Stimulated activated CD8-positive, alpha-beta memory T cell treated with anti-CD3 and anti-CD28 coated beads, Interleukin-4, amount 100 ng/mL, for 1 hour (primary cell): ENCODE measurements around the gene NKRF.
A peak's percentile ranks its signal among the peaks of the same experiment; 100 is the strongest.
"Not testable (repeated sequence)": the region's sequence is repeated elsewhere in the genome, so short reads cannot be mapped to it uniquely, and the experiment has no call there.

Experiments used
- DNase-seq, 2 donors: peaks; one replicate each; pipeline ENCODE4 v3.0.0-alpha.2; 2020; ENCODE audit warnings: low read depth in 2 of 2, low spot score in 1 of 2

The NKRF gene

GRCh38 chrX:119606280-119607017, at the start of gene NKRF:
NKRF (minus strand) TSS chrX:119606424.
- peak; percentile 70 to 78 for DNase-seq

DNA sequence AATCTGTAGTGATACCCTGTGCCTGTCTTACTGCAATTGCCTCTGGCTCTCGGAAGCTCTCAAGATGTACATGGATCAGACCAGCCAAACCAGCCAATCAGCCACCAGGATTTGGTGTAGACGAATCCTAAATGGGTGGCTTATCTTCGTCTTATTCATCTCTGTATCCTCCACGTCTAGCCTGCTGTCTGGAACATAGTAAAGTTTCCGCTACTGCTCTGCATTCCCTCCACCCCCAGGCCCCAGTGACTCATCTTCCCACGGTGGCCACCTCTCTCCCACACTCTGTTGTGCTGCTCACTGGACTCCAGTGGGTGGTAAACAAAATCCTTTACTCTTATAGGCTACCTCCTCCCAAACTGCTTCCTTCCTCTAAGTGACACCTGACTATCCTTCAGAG, 48.9 kb upstream of the NKRF start:
- no peak for DNase-seq

GRCh38 chrX:119654112-119654531, 47.9 kb upstream of the NKRF start:
- DNase-seq: no peak

GRCh38 chrX:119648421-119648775, 42.2 kb upstream of the NKRF start:
- no peak for DNase-seq

DNA sequence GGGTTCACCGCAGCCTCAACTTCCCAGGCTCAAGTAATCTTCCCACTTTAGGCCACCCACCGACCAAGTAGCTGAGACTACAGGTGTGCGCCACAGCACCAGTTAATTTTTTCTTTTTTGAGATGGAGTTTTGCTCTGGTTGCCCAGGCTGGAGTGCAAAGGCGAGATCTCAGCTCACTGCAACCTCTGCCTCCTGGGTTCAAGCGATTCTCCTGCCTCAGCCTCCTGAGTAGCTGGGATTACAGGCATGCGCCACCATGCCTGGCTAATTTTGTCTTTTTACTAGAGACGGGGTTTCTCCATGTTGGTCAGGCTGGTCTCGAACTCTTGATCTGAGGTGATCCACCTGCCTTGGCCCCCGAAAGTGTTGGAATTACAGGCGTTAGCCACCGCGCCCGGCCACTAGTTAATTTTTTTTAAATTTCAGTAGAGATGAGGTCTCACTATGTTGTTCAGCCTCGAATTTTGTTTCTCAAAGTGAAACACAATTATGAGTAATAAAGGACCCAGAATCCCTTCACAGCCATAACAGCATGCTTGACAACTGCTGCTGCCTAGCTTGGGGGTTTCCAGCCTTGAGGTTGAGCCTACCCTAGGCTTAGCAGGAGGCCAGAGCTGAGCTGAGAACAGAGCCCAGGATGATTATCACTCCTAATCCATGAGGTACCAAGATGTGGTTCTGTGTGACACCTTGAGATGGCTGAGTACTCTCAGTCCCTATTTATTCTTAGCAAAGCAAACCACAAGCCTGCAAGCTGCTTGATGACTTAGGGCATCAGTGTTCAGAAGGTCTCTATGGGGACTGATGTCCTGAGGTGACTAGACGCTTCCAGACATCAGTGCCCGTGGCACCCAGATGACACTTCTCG, 41.6 kb upstream of the NKRF start:
- no peak for DNase-seq

- DNase-seq: no peak
Observed at GRCh38 chrX:119647089-119647488, 40.9 kb upstream of the NKRF start.

- DNase-seq: no peak
Observed at GRCh38 chrX:119646515-119646914, 40.3 kb upstream of the NKRF start.

GRCh38 chrX:119643696-119644095, 37.5 kb upstream of the NKRF start:
- DNase-seq: no peak

GRCh38 chrX:119640731-119641170, 34.5 kb upstream of the NKRF start:
- DNase-seq: no peak

GRCh38 chrX:119638725-119639471, 32.7 kb upstream of the NKRF start:
- no peak for DNase-seq

DNA sequence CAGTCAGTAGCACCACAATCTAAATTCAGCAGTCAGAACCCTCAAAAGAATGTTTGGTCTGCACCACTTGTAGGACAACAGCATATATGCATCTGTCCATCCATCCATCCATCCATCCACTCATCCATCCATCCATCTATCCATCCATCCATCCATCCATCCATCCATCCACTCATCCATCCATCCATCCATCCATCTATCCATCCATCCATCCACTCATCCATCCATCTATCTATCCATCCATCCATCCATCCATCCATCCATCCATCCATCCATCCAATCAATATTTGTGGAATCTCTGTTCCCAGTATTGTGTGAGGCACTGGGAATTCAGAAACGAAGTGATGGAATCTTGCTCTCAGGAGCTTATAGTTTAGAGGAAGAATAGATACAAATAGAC, 31.2 kb upstream of the NKRF start:
- DNase-seq: not testable (repeated sequence)

DNA sequence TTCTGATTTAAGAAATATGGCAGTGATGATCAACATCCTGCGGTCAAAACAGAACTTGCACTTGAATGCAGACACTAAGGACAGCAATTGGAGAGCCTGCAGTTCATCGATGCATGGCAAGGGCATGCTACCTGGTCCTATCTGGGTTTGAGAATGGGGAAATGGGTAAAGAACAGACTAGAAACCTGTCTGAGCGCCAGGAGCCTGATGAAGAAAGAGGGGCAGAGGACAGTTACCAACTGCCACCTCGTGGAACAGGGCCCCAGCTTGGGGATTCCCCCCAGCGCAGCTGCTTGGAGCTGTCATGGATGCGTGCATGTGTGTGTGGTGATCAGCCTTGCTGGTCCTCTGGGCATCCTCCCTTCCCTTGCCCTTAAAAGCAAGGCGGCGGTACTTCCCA, 30.2 kb upstream of the NKRF start:
- DNase-seq: no peak

DNA sequence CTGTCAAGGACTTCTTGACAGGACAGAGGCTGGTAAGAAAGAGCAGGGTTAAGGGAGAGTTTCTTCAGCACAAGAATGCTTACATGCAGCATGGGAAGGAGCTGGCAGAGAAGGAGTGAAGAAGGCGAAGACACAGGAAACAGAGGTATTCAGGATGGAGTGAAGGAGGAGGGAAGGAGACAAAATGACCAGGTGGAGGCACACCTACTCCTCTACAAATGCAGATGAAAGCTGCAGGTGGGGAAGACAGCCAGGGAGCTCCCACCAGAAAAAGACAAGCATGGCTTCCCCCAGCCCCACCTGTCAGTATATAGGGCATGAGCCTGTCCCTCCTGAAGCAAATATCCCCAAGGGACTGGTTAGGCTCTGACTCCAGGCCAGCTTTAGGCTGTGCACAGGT, 29.6 kb upstream of the NKRF start:
- no peak for DNase-seq

DNA sequence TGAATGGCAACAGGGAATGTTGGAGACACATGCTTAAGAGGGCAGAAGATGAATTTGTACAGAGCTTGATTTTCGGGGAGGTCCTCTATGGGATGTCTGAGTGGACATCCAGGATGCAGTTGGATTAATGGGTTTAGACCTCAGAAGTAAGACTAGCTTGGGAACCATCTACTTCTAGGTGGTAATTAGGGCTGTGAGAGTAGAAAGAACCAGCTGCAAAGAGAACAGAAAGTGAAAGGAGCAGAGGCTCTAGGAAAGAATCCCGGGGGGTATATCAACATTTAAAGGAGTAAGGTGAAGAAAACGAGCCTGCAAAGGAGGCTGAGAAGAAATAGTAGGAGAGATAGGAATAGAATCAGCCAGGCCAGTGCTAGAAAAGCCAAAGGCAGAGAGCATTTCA, 29.0 kb upstream of the NKRF start:
- no peak for DNase-seq

DNA sequence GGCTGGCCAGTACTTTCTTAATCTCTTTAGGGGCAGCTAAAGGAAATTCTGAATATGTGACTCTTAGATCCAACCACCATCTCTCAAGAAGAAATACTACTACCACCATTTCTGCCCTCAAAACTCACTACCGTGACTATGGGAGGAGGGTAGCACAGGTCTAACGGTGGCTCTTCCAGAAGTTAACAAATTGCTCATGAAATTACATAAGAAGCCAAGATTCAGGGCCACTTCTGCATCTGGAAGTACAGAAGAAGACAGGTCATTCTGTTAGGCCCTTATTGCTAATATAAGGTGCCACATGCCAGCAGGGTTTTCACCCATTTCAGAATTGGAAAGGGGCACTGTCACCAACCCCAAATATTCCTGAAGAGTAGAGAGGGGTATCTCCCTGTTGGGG, 19.6 kb upstream of the NKRF start:
- DNase-seq: no peak

GRCh38 chrX:119624951-119625668, 18.9 kb upstream of the NKRF start:
- DNase-seq: no peak

GRCh38 chrX:119624417-119624816, 18.2 kb upstream of the NKRF start:
- DNase-seq: no peak

DNA sequence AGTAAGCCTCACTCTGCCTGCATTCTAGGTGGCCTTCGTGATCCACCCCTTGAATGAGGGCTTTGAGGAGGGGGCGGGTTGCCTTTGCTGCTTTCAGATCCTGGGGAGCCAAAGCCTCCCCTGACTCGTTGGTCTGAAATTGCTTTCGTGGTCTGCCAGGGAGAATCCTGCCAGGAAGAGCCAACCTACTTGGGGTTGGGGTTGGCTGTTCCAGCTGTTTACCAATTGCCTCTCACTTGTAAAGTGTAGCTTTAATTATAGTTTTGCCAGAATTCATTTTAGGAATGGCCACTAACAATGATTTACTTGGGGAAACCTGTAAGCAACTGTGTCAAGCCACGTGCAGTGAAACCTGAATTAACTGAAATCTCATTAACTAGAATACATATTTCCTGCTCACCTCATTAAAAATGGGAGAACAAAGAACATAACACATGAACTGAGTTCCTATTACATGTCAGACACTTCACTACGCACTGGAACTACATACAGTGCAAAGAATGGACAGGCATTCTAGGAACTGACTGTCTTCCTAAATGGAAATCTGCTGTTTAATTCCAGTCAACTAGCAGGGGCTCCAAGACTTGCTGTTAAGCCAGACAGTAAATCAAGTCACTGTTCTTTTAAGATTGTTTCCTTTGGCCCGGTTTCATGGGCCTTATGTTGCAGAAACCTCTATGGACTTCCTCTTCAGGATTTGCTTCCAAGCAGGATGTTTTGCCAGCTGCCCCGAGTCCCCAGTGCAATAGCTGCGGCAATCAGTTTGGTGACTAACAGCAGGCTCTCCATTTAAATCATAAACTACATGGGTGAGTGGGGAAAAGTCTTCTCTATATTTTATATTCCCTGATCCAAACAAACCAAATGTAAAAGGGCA, 16.4 kb upstream of the NKRF start:
- no peak for DNase-seq

DNA sequence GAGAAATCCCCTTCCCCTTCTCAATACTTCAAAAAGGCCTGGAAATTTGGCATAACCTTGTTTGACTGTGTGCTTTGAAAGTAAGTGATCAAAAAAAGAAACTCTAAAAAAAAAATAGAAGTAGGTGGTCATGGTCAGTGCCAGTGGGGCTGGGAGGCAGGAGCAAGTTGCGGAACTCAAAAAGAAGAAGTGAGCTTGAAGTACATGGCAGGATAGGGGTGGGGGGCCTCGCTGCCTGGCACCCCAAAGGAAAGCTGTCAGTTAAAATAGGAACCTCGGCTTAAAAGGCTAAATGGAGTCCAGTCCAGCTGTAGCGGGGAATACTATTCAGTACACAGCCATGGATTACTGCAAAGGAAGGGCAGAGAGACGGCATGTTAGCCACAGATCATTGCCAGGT, 12.2 kb upstream of the NKRF start:
- DNase-seq: no peak

DNA sequence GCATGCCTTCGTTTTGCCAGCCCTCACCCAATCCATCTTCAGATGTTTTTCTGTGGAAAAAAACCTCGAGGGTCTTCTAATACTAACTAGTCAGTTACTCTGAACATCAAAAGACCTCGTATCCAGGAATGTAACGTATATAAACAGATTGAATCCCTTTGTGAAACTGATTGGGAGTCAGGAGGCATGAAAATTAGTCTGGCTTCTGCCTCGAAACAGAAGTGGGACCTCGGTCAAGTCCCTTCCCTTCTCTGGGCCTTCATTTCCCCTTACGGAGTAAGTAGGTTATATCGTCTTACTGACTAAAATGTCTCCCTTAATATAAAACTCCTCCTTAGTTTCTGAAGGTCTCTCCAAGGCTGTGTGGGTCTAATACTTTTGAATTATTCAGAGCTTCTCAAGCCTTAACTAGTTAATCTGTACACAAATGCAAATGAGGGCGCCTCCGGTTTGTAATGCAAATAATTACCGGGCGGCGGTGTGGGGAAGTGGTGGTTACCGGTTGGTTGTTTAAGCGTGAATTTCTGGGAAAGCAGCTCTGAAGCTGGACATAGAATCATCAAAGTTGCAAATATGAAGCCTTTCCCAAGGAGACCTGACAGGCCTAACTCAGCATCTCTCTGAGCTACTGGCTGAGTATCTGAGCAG, 11.4 kb upstream of the NKRF start:
- DNase-seq: no peak
